Measurements from ENCODE around the gene DOCK9.

DOCK9 gene

GRCh38 chr13:98888222-98888889, 89.5 kb downstream of the DOCK9 start:
- Histone ChIP-seq H3K9me3 (replicated peaks; ENCODE audit: insufficient read depth, low read length) (no peaks in the 10 kb centered on the region), H3F3A (ENCODE audit: insufficient read depth, low read length) (no peaks in the 10 kb centered on the region; the same call in 1 of the 2 replicates), H3K27ac (ENCODE audit: low read length) (no peak overlapping the region), H3K79me2 (ENCODE audit: low read length) (no peaks in the 10 kb centered on the region), H2AFZ (ENCODE audit: low read length) (no peak overlapping the region), H4K20me1 (ENCODE audit: insufficient read depth, low read length) (no peaks in the 10 kb centered on the region), H3K9ac (ENCODE audit: low read length) (no peak overlapping the region), H3K4me3 (ENCODE audit: low read length) (no peak overlapping the region), H3K4me2 (ENCODE audit: low read depth, low read length) (no peak overlapping the region), H3K9me2 (replicated peaks; ENCODE audit: insufficient read depth, low read length) (no peaks in the 10 kb centered on the region), H3K27me3 (replicated peaks; ENCODE audit: insufficient read depth, low read length) (no peaks in the 10 kb centered on the region), H3K4me1 (ENCODE audit: low read length) (no peaks in the 10 kb centered on the region), H3K36me3 (replicated peaks; ENCODE audit: insufficient read depth, low read length) (0 out of 2 replicates have a peak, but pooled peaks cover 4% of the 10 kb centered on the region)
- TF ChIP-seq EZH2phosphoT487 (IDR thresholded peaks at IDR 0.05; ENCODE audit: low read length) (no peak), CTCF (IDR thresholded peaks at IDR 0.05; ENCODE audit: low read length) (no peak)
- DNase-seq: no peak

GRCh38 chr13:98886587-98887230, 91.2 kb downstream of the DOCK9 start:
- no peak overlapping the region for H3K9ac ChIP-seq (ENCODE audit: low read length)
- 0 out of 2 replicates have a peak, but pooled peaks cover 4% of the 10 kb centered on the region for H3K36me3 ChIP-seq (replicated peaks; ENCODE audit: insufficient read depth, low read length)
- TF ChIP-seq EZH2 (optimal IDR thresholded peaks at IDR 0.05; ENCODE audit: low read depth, low read length) (no peak), CTCF (IDR thresholded peaks at IDR 0.05; ENCODE audit: low read length) (no peak), EZH2phosphoT487 (IDR thresholded peaks at IDR 0.05; ENCODE audit: low read length) (no peak)
- H3K4me1 ChIP-seq (ENCODE audit: low read length): no peaks in the 10 kb centered on the region
- no peaks in the 10 kb centered on the region; the same call in 1 of the 2 replicates for H3F3A ChIP-seq (ENCODE audit: insufficient read depth, low read length)
- no peaks in the 10 kb centered on the region for H3K79me2 ChIP-seq (ENCODE audit: low read length)
- no peaks in the 10 kb centered on the region for H3K9me3 ChIP-seq (replicated peaks; ENCODE audit: insufficient read depth, low read length)
- H2AFZ ChIP-seq (ENCODE audit: low read length): no peak overlapping the region
- no peaks in the 10 kb centered on the region for H4K20me1 ChIP-seq (ENCODE audit: insufficient read depth, low read length)
- no peak overlapping the region for H3K4me2 ChIP-seq (ENCODE audit: low read depth, low read length)
- no peaks in the 10 kb centered on the region for H3K9me2 ChIP-seq (replicated peaks; ENCODE audit: insufficient read depth, low read length)
- H3K27me3 ChIP-seq (replicated peaks; ENCODE audit: insufficient read depth, low read length): no peaks in the 10 kb centered on the region
- no peak overlapping the region for H3K27ac ChIP-seq (ENCODE audit: low read length)
- no peak overlapping the region for H3K4me3 ChIP-seq (ENCODE audit: low read length)
- no peak for DNase-seq

GRCh38 chr13:98885600-98885999, 92.3 kb downstream of the DOCK9 start:
- Histone ChIP-seq H3K9me2 (replicated peaks; ENCODE audit: insufficient read depth, low read length) (no peaks in the 10 kb centered on the region), H3K4me1 (ENCODE audit: low read length) (no peaks in the 10 kb centered on the region), H3K27me3 (replicated peaks; ENCODE audit: insufficient read depth, low read length) (no peaks in the 10 kb centered on the region), H3K9me3 (replicated peaks; ENCODE audit: insufficient read depth, low read length) (no peaks in the 10 kb centered on the region), H3K27ac (ENCODE audit: low read length) (no peak overlapping the region), H3K4me3 (ENCODE audit: low read length) (no peak overlapping the region), H4K20me1 (ENCODE audit: insufficient read depth, low read length) (no peaks in the 10 kb centered on the region), H3K36me3 (replicated peaks; ENCODE audit: insufficient read depth, low read length) (0 out of 2 replicates have a peak, but pooled peaks cover 4% of the 10 kb centered on the region), H2AFZ (ENCODE audit: low read length) (no peak overlapping the region), H3K9ac (ENCODE audit: low read length) (no peak overlapping the region), H3K4me2 (ENCODE audit: low read depth, low read length) (no peak overlapping the region), H3F3A (ENCODE audit: insufficient read depth, low read length) (no peaks in the 10 kb centered on the region; the same call in 1 of the 2 replicates), H3K79me2 (ENCODE audit: low read length) (no peaks in the 10 kb centered on the region)
- no peak for DNase-seq
- TF ChIP-seq CTCF (IDR thresholded peaks at IDR 0.05; ENCODE audit: low read length): no peak
- no peak for TF ChIP-seq EZH2 (optimal IDR thresholded peaks at IDR 0.05; ENCODE audit: low read depth, low read length)
- TF ChIP-seq EZH2phosphoT487 (IDR thresholded peaks at IDR 0.05; ENCODE audit: low read length): no peak
